ENCODE measurements around the gene SLC22A12.
"Not testable (repeated sequence)": the region's sequence is repeated elsewhere in the genome, so short reads cannot be mapped to it uniquely, and the experiment has no call there.

SLC22A12 gene

GRCh38 chr11:64588701-64589100 is 2.3 kb upstream of the SLC22A12 start:
- DNase-seq: no peak

- no peak for DNase-seq
These were observed 525 bp downstream of the SLC22A12 start for GRCh38 chr11:64591257-64592233.

GRCh38 chr11:64592234-64592615 is 1.2 kb downstream of the SLC22A12 start:
- no peak for DNase-seq

- no peak for DNase-seq
These were observed 1.6 kb downstream of the SLC22A12 start for GRCh38 chr11:64592656-64593055.

GRCh38 chr11:64593156-64594105 is 2.4 kb downstream of the SLC22A12 start:
- DNase-seq: no peak

- DNase-seq: no peak
These were observed 3.3 kb downstream of the SLC22A12 start for GRCh38 chr11:64594159-64594939.

- DNase-seq: not testable (repeated sequence)
These were observed 4.9 kb downstream of the SLC22A12 start for GRCh38 chr11:64595922-64596321.

GRCh38 chr11:64597671-64598101 is 6.7 kb downstream of the SLC22A12 start:
- DNase-seq: no peak

- DNase-seq: no peak
These were observed 7.2 kb downstream of the SLC22A12 start for GRCh38 chr11:64598106-64598796.

GRCh38 chr11:64598797-64599697 is 8.0 kb downstream of the SLC22A12 start:
- no peak for DNase-seq

GRCh38 chr11:64599698-64600211 is 8.7 kb downstream of the SLC22A12 start:
- no peak for DNase-seq

GRCh38 chr11:64600281-64600992 is 9.4 kb downstream of the SLC22A12 start:
- no peak for DNase-seq

- no peak for DNase-seq
These were observed 10.8 kb downstream of the SLC22A12 start for GRCh38 chr11:64601605-64602465.

GRCh38 chr11:64602466-64603070 is 11.5 kb downstream of the SLC22A12 start:
- DNase-seq: no peak

- DNase-seq: no peak
These were observed 12.5 kb downstream of the SLC22A12 start for GRCh38 chr11:64603411-64604110.

GRCh38 chr11:64604458-64605243 is 13.6 kb downstream of the SLC22A12 start:
- DNase-seq: no peak

- DNase-seq: no peak
These were observed 14.2 kb downstream of the SLC22A12 start for GRCh38 chr11:64605244-64605560.

All from fibroblast of skin of abdomen (primary cell).